Activated naive CD4-positive, alpha-beta T cell (primary cell): ENCODE measurements around the gene AKNA.
"Not testable (repeated sequence)": the region's sequence is repeated elsewhere in the genome, so short reads cannot be mapped to it uniquely, and the experiment has no call there.

Experiments
- DNase-seq, 4 experiments: peaks; one replicate each; lab custom pipeline; 2025; lab: John Stamatoyannopoulos, UW

Gene AKNA

GRCh38 chr9:114322831-114323531, 64.8 kb downstream of the AKNA start, which contains the start of gene ORM1:
TSS of gene ORM1 (plus strand) at chr9:114323098. CDS start at chr9:114323134, 36 bp downstream.
- DNase-seq, result not testable (repeated sequence)

GRCh38 chr9:114322160-114322818, 65.5 kb downstream of the AKNA start:
- not testable (repeated sequence) for DNase-seq

- no peak for DNase-seq
Measured at GRCh38 chr9:114321759-114322158, 66.0 kb downstream of the AKNA start.

- not testable (repeated sequence) for DNase-seq
Measured at GRCh38 chr9:114320710-114321109, 67.1 kb downstream of the AKNA start.

- no peak for DNase-seq
Measured at GRCh38 chr9:114319147-114319546, 68.6 kb downstream of the AKNA start.

- DNase-seq, result no peak
Measured at GRCh38 chr9:114318416-114318815, 69.4 kb downstream of the AKNA start.

GRCh38 chr9:114317665-114318357, 70.0 kb downstream of the AKNA start:
- no peak for DNase-seq

GRCh38 chr9:114316605-114317230, 71.1 kb downstream of the AKNA start:
- DNase-seq, result no peak

- DNase-seq, result no peak
Measured at GRCh38 chr9:114315723-114316363, 71.9 kb downstream of the AKNA start.

- DNase-seq, result no peak
Measured at GRCh38 chr9:114314881-114315722, 72.7 kb downstream of the AKNA start.

GRCh38 chr9:114314256-114314867, 73.4 kb downstream of the AKNA start:
- no peak for DNase-seq

- DNase-seq, result no peak
Measured at GRCh38 chr9:114313186-114313585, 74.6 kb downstream of the AKNA start.

GRCh38 chr9:114312513-114312875, 75.3 kb downstream of the AKNA start:
- DNase-seq, result no peak

- no peak for DNase-seq
Measured at GRCh38 chr9:114311571-114312512, 75.9 kb downstream of the AKNA start.

GRCh38 chr9:114310471-114311450, 77.0 kb downstream of the AKNA start:
- DNase-seq, result no peak

- DNase-seq, result no peak
Measured at GRCh38 chr9:114309096-114309495, 78.7 kb downstream of the AKNA start.

- no peak for DNase-seq
Measured at GRCh38 chr9:114308361-114308950, 79.3 kb downstream of the AKNA start.

- no peak for DNase-seq
Measured at GRCh38 chr9:114307899-114308267, 79.9 kb downstream of the AKNA start.
